ENCODE measurements around the gene C10orf143. TPM values are rescaled to one million over a fixed set of nuclear protein-coding genes. Genes with fewer than 3 reads are reported as not detected.
A peak's percentile ranks its signal among the peaks of the same experiment; 100 is the strongest.
"Not testable (repeated sequence)": the region's sequence is repeated elsewhere in the genome, so short reads cannot be mapped to it uniquely, and the experiment has no call there.

Gene C10orf143
- total RNA-seq (2014; rRNA removed): 0.96 and 0.98 TPM in 2 replicates
- polyA plus RNA-seq (2012): 4.5 TPM

- DNase-seq (ENCODE audit: low read depth): peak; percentile 95
Measured at GRCh38 chr10:130110246-130111112, at the start of gene C10orf143. Gene C10orf143 (minus strand): TSS chr10:130110830. CDS start chr10:130110772, 58 bp downstream.

- DNase-seq (ENCODE audit: low read depth): no peak
Measured at GRCh38 chr10:130159192-130159794, 48.7 kb upstream of the C10orf143 start.

- DNase-seq (ENCODE audit: low read depth): no peak
Measured at GRCh38 chr10:130146042-130146441, 35.4 kb upstream of the C10orf143 start.

GRCh38 chr10:130141878-130142277 lies 31.2 kb upstream of the C10orf143 start:
- no peak for DNase-seq (ENCODE audit: low read depth)

GRCh38 chr10:130141460-130141859 lies 30.8 kb upstream of the C10orf143 start:
- peak; percentile 29 for DNase-seq (ENCODE audit: low read depth)

- no peak for DNase-seq (ENCODE audit: low read depth)
Measured at GRCh38 chr10:130141038-130141437, 30.4 kb upstream of the C10orf143 start.

- DNase-seq (ENCODE audit: low read depth): no peak
Measured at GRCh38 chr10:130140425-130140824, 29.8 kb upstream of the C10orf143 start.

- DNase-seq (ENCODE audit: low read depth): peak; percentile 57
Measured at GRCh38 chr10:130138479-130138866, 27.8 kb upstream of the C10orf143 start.

GRCh38 chr10:130137659-130138478 lies 27.2 kb upstream of the C10orf143 start:
- no peak for DNase-seq (ENCODE audit: low read depth)

GRCh38 chr10:130137090-130137448 lies 26.4 kb upstream of the C10orf143 start:
- DNase-seq (ENCODE audit: low read depth): peak; percentile 37

- DNase-seq (ENCODE audit: low read depth): peak; percentile 72
Measured at GRCh38 chr10:130136226-130137089, 25.8 kb upstream of the C10orf143 start, which contains the start of gene GLRX3. Gene GLRX3 (plus strand): TSS chr10:130136391. CDS start chr10:130136421, 30 bp downstream.

- DNase-seq (ENCODE audit: low read depth): no peak
Measured at GRCh38 chr10:130135676-130136225, 25.1 kb upstream of the C10orf143 start.

- DNase-seq (ENCODE audit: low read depth): no peak
Measured at GRCh38 chr10:130128922-130129321, 18.3 kb upstream of the C10orf143 start.

GRCh38 chr10:130128062-130128781 lies 17.6 kb upstream of the C10orf143 start:
- DNase-seq (ENCODE audit: low read depth): no peak

- peak; percentile 69 for DNase-seq (ENCODE audit: low read depth)
Measured at GRCh38 chr10:130127364-130128061, 16.9 kb upstream of the C10orf143 start.

GRCh38 chr10:130121486-130122079 lies 11.0 kb upstream of the C10orf143 start:
- DNase-seq (ENCODE audit: low read depth): no peak

- not testable (repeated sequence) for DNase-seq (ENCODE audit: low read depth)
Measured at GRCh38 chr10:130117535-130117934, 6.9 kb upstream of the C10orf143 start.

- DNase-seq (ENCODE audit: low read depth): not testable (repeated sequence)
Measured at GRCh38 chr10:130116942-130117341, 6.3 kb upstream of the C10orf143 start.

- DNase-seq (ENCODE audit: low read depth): no peak
Measured at GRCh38 chr10:130112821-130113220, 2.2 kb upstream of the C10orf143 start.
